HG03442 (cell line): ENCODE data around the gene CGB2.
"Not testable (repeated sequence)": the region's sequence is repeated elsewhere in the genome, so short reads cannot be mapped to it uniquely, and the experiment has no call there.

ENCODE experiments used
- ATAC-seq: cut with Tn5 transposase; IDR thresholded peaks from one replicate; pipeline ENCODE4 v1.9.1; 2021; ENCODE audit warnings: mild to moderate bottlenecking, moderate library complexity; ENCODE audit not compliant: unreplicated experiment

Gene CGB2

GRCh38 chr19:49009828-49010227, 21.9 kb upstream of the CGB2 start:
- ATAC-seq = no peak

- ATAC-seq = no peak
Observed at GRCh38 chr19:49010453-49010852, 21.2 kb upstream of the CGB2 start.

- ATAC-seq = no peak
Observed at GRCh38 chr19:49011194-49011593, 20.5 kb upstream of the CGB2 start.

- no peak for ATAC-seq
Observed at GRCh38 chr19:49014123-49014869, 17.4 kb upstream of the CGB2 start.

- no peak for ATAC-seq
Observed at GRCh38 chr19:49014870-49015255, 16.8 kb upstream of the CGB2 start.

GRCh38 chr19:49016067-49016839, 15.4 kb upstream of the CGB2 start:
- ATAC-seq = no peak

GRCh38 chr19:49017041-49017665, 14.5 kb upstream of the CGB2 start, which contains the start of gene LHB:
Gene LHB, minus strand, starts transcription at chr19:49017091. Its CDS starts 10 bp downstream, at chr19:49017081.
- no peak for ATAC-seq

GRCh38 chr19:49017666-49018351, 13.9 kb upstream of the CGB2 start:
- ATAC-seq = no peak

GRCh38 chr19:49018388-49019241, 13.1 kb upstream of the CGB2 start:
- ATAC-seq = not testable (repeated sequence)

GRCh38 chr19:49019242-49019932, 12.3 kb upstream of the CGB2 start:
- ATAC-seq = no peak

GRCh38 chr19:49020342-49020741, 11.3 kb upstream of the CGB2 start:
- no peak for ATAC-seq

- no peak for ATAC-seq
Observed at GRCh38 chr19:49020931-49021895, 10.5 kb upstream of the CGB2 start.

GRCh38 chr19:49022116-49022515, 9.6 kb upstream of the CGB2 start:
- ATAC-seq = no peak

- ATAC-seq = not testable (repeated sequence)
Observed at GRCh38 chr19:49024233-49024632, 7.5 kb upstream of the CGB2 start, which contains the start of gene CGB3. Gene CGB3, minus strand, starts transcription at chr19:49024333. Its CDS starts 362 bp downstream, at chr19:49023971.

GRCh38 chr19:49025088-49025487, 6.6 kb upstream of the CGB2 start:
- ATAC-seq = not testable (repeated sequence)

GRCh38 chr19:49025599-49025998, 6.1 kb upstream of the CGB2 start:
- not testable (repeated sequence) for ATAC-seq

- not testable (repeated sequence) for ATAC-seq
Observed at GRCh38 chr19:49028686-49029085, 3.0 kb upstream of the CGB2 start.

- not testable (repeated sequence) for ATAC-seq
Observed at GRCh38 chr19:49029749-49030148, 1.9 kb upstream of the CGB2 start.
